Stimulated activated naive CD8-positive, alpha-beta T cell treated with anti-CD3 and anti-CD28 coated beads, Interleukin-15, Interleukin-2, amounts not matched to agents 100 ng/mL and 50 ng/mL, for 24 hours (primary cell): ENCODE measurements around the gene AFG3L2.

Experiments used
- H3K27ac Mint-ChIP-seq: one replicate; pipeline ENCODE4 v1.8.0; 2021; ENCODE audit warnings: mild to moderate bottlenecking, mixed read lengths
- H3K27me3 Mint-ChIP-seq: one replicate; pipeline ENCODE4 v1.8.0; 2021; ENCODE audit warnings: mixed read lengths
- H3K36me3 Mint-ChIP-seq: one replicate; pipeline ENCODE4 v1.8.0; 2021; ENCODE audit warnings: low read depth, mixed read lengths
- H3K4me1 Mint-ChIP-seq: one replicate; pipeline ENCODE4 v1.8.0; 2021; ENCODE audit warnings: low read depth, mixed read lengths
- H3K4me3 Mint-ChIP-seq: one replicate; pipeline ENCODE4 v1.8.0; 2021; ENCODE audit warnings: mild to moderate bottlenecking, mixed read lengths
- H3K9me3 Mint-ChIP-seq: one replicate; pipeline ENCODE4 v1.8.0; 2021; ENCODE audit warnings: mixed read lengths

Gene AFG3L2

GRCh38 chr18:12299862-12300261 is 77.2 kb downstream of the AFG3L2 start:
- Mint-ChIP-seq H3K36me3 (no peaks in the 10 kb centered on the region), H3K4me3 (no peak overlapping the region), H3K9me3 (no peaks in the 10 kb centered on the region), H3K27me3 (peaks cover 19% of the 10 kb centered on the region), H3K27ac (no peak overlapping the region), H3K4me1 (no peaks in the 10 kb centered on the region)

DNA sequence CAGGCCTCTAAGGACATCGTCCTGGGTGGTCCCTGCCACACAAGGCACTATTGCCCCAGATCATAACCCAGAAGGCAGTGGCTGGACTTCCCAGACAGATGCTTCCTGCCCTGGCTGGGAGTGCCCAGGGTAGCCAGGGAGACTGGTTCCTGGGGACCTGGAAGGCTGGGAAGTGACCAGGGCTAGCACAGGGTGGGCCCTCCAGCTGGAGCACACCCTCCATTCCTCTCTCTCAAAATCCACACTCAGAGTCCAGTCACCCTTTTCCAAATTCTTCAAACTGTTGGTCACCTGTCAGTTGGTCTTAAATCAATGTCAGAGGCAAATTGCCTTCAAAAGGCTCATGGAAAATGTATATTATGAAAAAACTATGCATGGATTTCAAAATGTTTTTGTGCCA is 80.6 kb downstream of the AFG3L2 start:
- H3K4me1 Mint-ChIP-seq = no peaks in the 10 kb centered on the region
- no peaks in the 10 kb centered on the region for H3K9me3 Mint-ChIP-seq
- no peak overlapping the region for H3K4me3 Mint-ChIP-seq
- no peaks in the 10 kb centered on the region for H3K36me3 Mint-ChIP-seq
- peaks cover 19% of the 10 kb centered on the region for H3K27me3 Mint-ChIP-seq
- no peak overlapping the region for H3K27ac Mint-ChIP-seq

DNA sequence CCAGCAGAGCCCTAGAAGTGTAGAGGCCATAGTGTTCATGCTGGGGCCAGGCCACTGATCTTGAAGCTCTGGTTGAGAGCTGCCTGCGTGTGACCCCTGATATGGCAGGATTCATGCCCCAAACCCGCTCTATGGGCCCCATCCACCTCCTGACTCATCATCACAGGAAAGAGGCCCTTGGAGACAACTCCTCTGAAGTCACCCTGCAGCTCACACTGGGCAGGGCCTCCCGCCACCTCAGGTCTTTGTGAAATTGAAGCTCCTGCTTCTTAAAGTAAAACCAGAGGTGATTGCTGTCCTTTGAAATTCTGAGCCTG is 81.0 kb downstream of the AFG3L2 start:
- Mint-ChIP-seq H3K9me3 (no peaks in the 10 kb centered on the region), H3K27me3 (peaks cover 21% of the 10 kb centered on the region), H3K4me1 (no peaks in the 10 kb centered on the region), H3K4me3 (no peak overlapping the region), H3K27ac (no peak overlapping the region), H3K36me3 (no peaks in the 10 kb centered on the region)

DNA sequence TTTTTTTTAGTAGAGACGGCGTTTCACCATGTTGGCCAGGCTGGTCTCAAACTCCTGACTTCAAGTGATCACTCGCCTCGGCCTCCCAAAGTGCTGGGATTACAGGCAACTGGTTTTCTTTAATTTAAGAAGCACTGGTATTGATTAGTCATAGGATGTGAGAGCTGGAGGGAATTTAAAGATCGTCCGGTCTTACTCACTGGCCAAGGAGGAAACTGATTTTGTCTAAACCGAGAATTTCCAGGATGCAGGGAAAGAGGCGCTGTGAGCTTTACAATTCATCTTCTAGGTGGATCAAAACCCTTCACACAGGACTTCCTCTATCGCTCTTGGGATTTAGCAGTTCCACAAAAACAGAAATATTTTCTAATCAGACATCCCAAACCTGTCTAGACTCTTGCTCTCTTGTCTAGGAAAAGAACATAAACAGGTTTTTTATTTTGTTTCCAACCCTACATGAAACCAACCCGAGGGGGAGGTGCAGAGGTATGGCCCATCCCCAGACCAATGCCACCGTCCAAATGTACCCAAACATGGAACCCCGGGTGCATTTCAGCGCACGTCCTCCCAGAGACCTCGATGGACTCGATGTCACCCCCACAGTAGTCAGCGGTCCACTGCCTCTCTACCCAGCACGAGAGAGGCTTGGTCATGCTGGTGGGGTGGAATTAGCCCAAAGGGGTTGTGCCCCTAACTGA is 81.5 kb downstream of the AFG3L2 start:
- no peaks in the 10 kb centered on the region for H3K9me3 Mint-ChIP-seq
- H3K27me3 Mint-ChIP-seq = peaks cover 18% of the 10 kb centered on the region
- no peaks in the 10 kb centered on the region for H3K4me1 Mint-ChIP-seq
- no peak overlapping the region for H3K27ac Mint-ChIP-seq
- H3K4me3 Mint-ChIP-seq = no peak overlapping the region
- H3K36me3 Mint-ChIP-seq = no peaks in the 10 kb centered on the region

DNA sequence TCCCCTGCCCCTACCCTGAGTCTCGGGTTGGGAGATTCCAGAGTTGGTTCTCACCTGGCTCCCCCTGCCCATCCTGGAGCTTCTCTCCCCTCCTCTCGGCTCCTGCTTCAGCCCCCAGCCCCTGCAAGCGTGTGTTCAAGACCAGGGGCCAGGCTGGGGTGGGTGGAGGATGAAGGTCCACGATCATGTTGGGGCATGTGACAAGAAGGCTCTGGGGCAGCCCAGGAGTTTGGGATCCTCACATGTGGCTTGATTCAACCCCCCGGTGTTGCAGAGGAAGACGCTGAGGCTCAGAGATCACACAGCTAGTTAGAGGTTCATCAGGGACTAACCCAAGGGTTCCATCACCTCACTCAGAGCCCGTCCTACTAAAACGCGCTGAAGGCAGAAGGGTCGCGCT is 83.2 kb downstream of the AFG3L2 start:
- no peaks in the 10 kb centered on the region for H3K36me3 Mint-ChIP-seq
- no peaks in the 10 kb centered on the region for H3K9me3 Mint-ChIP-seq
- H3K27me3 Mint-ChIP-seq = peaks cover 26% of the 10 kb centered on the region
- no peak overlapping the region for H3K4me3 Mint-ChIP-seq
- no peaks in the 10 kb centered on the region for H3K4me1 Mint-ChIP-seq
- no peak overlapping the region for H3K27ac Mint-ChIP-seq

GRCh38 chr18:12291690-12292089 is 85.3 kb downstream of the AFG3L2 start:
- Mint-ChIP-seq H3K4me1 (peaks cover 5% of the 10 kb centered on the region), H3K27me3 (peaks cover 44% of the 10 kb centered on the region), H3K4me3 (no peak overlapping the region), H3K36me3 (no peaks in the 10 kb centered on the region), H3K9me3 (no peaks in the 10 kb centered on the region), H3K27ac (no peak overlapping the region)

DNA sequence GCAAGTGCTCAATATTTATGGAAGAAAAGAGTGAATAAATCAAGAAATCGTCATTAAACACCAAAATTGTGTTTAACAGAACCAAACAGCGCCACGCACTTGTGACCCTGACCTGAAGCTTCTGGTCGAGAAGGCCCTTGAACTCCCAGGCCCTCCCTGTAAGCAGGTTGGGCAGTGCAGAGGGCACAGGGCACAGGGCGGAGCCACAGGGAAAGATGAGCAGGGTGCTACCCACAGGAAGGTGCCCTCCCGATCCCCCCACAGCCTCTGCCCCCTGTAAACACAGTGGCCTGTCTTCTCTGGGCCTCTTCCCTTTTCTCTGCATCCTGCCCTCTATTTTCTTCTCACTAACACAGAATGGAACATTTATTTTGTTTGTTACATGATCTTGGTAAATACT is 85.9 kb downstream of the AFG3L2 start:
- no peaks in the 10 kb centered on the region for H3K36me3 Mint-ChIP-seq
- H3K27me3 Mint-ChIP-seq = peaks cover 45% of the 10 kb centered on the region
- H3K27ac Mint-ChIP-seq = no peak overlapping the region
- no peak overlapping the region for H3K4me3 Mint-ChIP-seq
- peaks cover 5% of the 10 kb centered on the region for H3K4me1 Mint-ChIP-seq
- no peaks in the 10 kb centered on the region for H3K9me3 Mint-ChIP-seq

DNA sequence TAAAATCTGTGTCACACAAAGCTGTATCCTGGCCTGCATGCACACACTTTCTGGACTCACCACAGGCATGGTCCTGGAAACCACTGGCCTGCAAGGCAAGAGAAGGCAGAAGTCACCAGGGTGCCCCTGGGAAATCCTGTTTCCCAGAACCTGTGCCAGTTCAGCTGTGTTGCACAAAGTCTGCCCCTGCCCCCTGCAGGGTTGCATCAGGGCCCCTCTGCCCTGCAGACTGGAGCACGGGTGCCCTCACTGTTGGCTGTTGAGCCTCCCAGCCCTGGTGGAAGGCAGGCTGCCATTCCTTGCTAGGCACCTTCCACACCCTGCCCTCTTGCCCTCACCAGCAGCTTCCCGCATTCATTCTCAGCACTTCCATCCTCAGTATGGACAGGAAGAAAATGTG is 86.9 kb downstream of the AFG3L2 start:
- H3K4me3 Mint-ChIP-seq = no peak overlapping the region
- H3K4me1 Mint-ChIP-seq = peaks cover 5% of the 10 kb centered on the region
- no peak overlapping the region for H3K27ac Mint-ChIP-seq
- H3K27me3 Mint-ChIP-seq = peaks cover 48% of the 10 kb centered on the region
- no peaks in the 10 kb centered on the region for H3K36me3 Mint-ChIP-seq
- H3K9me3 Mint-ChIP-seq = no peaks in the 10 kb centered on the region

DNA sequence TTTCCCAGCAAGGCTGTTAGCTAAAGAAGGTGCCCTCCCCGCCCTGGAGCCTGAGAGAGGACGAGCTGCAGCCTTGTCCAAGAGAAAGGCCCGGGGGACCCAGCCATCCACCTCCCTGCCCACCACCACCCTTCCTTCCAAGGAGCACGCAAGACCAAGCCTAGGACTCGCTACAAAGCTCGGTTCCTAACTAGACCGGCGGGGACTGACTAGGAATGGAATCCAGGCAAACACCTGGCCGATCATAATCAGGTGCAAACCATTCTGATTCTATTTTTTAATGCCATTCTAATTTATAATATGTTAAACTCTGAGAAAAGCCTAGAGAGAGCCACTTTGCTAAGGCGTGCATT is 88.6 kb downstream of the AFG3L2 start:
- H3K36me3 Mint-ChIP-seq = no peaks in the 10 kb centered on the region
- peaks cover 5% of the 10 kb centered on the region for H3K4me1 Mint-ChIP-seq
- H3K9me3 Mint-ChIP-seq = no peaks in the 10 kb centered on the region
- H3K27ac Mint-ChIP-seq = no peak overlapping the region
- peaks cover 56% of the 10 kb centered on the region for H3K27me3 Mint-ChIP-seq
- no peak overlapping the region for H3K4me3 Mint-ChIP-seq

GRCh38 chr18:12287684-12288402 is 89.2 kb downstream of the AFG3L2 start:
- H3K9me3 Mint-ChIP-seq = no peaks in the 10 kb centered on the region
- peak overlapping the region; percentile 30 for H3K4me3 Mint-ChIP-seq
- H3K36me3 Mint-ChIP-seq = no peaks in the 10 kb centered on the region
- H3K27me3 Mint-ChIP-seq = peaks cover 61% of the 10 kb centered on the region
- no peak overlapping the region for H3K27ac Mint-ChIP-seq
- peaks cover 5% of the 10 kb centered on the region for H3K4me1 Mint-ChIP-seq

GRCh38 chr18:12287131-12287681 is 89.8 kb downstream of the AFG3L2 start:
- peaks cover 5% of the 10 kb centered on the region for H3K4me1 Mint-ChIP-seq
- H3K27me3 Mint-ChIP-seq = peaks cover 64% of the 10 kb centered on the region

GRCh38 chr18:12283666-12284065 is 93.4 kb downstream of the AFG3L2 start:
- Mint-ChIP-seq H3K36me3 (no peaks in the 10 kb centered on the region), H3K27ac (no peak overlapping the region), H3K4me1 (peaks cover 5% of the 10 kb centered on the region), H3K27me3 (peaks cover 44% of the 10 kb centered on the region), H3K4me3 (no peak overlapping the region), H3K9me3 (no peaks in the 10 kb centered on the region)

More at GRCh38 chr18:12287131-12287681, 89.8 kb downstream of the AFG3L2 start:
- Mint-ChIP-seq H3K4me3 (no peak overlapping the region), H3K27ac (no peak overlapping the region), H3K9me3 (no peaks in the 10 kb centered on the region), H3K36me3 (no peaks in the 10 kb centered on the region)

- peaks cover 5% of the 10 kb centered on the region for H3K4me1 Mint-ChIP-seq
- no peak overlapping the region for H3K27ac Mint-ChIP-seq
- H3K4me3 Mint-ChIP-seq = no peak overlapping the region
- H3K27me3 Mint-ChIP-seq = peaks cover 40% of the 10 kb centered on the region
- H3K9me3 Mint-ChIP-seq = no peaks in the 10 kb centered on the region
- H3K36me3 Mint-ChIP-seq = no peaks in the 10 kb centered on the region
Measured at GRCh38 chr18:12283256-12283655, 93.8 kb downstream of the AFG3L2 start.

DNA sequence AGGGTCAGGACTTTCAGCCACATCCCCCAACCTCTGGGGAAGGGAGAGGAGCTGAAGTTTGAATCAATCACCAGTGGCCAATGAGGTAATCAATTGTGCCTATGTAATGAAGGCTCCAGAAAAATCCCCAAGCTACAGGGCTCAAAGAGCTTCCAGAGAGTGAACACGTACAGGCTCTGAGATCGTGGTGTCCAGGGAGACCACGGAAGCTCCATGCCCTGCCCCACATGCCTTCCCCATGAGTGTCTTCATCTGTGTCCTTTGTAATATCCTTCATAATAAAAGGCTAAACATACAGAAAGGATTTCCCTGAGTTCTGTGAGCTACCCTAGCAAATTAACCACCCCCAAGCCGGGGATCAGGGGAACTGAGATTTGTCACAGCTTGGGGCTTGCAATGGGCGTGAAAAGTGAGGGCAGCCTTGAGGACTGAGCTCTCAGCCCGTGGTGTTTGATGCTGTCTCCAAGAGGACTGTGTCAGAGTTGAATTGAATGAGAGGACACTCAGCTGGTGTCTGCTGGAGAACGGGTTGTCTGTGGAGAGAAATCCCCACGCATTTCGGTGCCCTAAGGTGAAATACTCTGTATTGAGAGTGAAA is 94.5 kb downstream of the AFG3L2 start:
- H3K4me3 Mint-ChIP-seq = no peak overlapping the region
- H3K36me3 Mint-ChIP-seq = no peaks in the 10 kb centered on the region
- no peaks in the 10 kb centered on the region for H3K4me1 Mint-ChIP-seq
- no peak overlapping the region for H3K27ac Mint-ChIP-seq
- H3K9me3 Mint-ChIP-seq = no peaks in the 10 kb centered on the region
- peaks cover 33% of the 10 kb centered on the region for H3K27me3 Mint-ChIP-seq

DNA sequence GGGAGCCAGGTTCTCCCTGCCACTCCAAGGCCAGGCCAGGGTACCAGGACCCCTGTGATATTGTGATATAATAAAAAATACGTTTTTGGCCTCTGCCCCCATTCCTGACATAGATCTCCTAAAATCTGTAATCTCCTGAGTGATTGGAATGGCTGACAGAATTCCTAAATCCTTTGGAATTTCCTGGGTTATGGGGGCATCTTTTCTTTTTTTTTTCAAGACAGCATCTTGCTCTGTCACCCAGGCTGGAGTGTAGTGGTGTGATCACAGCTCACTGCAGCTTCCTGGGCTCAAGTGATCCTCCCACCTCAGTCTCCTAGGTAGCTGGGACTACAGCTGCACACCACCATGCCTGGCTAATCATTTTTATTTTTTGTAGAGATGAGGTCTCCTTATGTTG is 95.2 kb downstream of the AFG3L2 start:
- Mint-ChIP-seq H3K4me3 (no peak overlapping the region), H3K4me1 (no peaks in the 10 kb centered on the region), H3K27me3 (peaks cover 29% of the 10 kb centered on the region), H3K36me3 (no peaks in the 10 kb centered on the region), H3K27ac (no peak overlapping the region), H3K9me3 (no peaks in the 10 kb centered on the region)
